Measurements from ENCODE around the gene MTF2. TPM values are rescaled to one million over a fixed set of nuclear protein-coding genes. Genes with fewer than 3 reads are reported as not detected.

The MTF2 gene
- total and polyA plus RNA-seq, 2 experiments from 2014 or later, result 82.1 to 133 TPM

DNA sequence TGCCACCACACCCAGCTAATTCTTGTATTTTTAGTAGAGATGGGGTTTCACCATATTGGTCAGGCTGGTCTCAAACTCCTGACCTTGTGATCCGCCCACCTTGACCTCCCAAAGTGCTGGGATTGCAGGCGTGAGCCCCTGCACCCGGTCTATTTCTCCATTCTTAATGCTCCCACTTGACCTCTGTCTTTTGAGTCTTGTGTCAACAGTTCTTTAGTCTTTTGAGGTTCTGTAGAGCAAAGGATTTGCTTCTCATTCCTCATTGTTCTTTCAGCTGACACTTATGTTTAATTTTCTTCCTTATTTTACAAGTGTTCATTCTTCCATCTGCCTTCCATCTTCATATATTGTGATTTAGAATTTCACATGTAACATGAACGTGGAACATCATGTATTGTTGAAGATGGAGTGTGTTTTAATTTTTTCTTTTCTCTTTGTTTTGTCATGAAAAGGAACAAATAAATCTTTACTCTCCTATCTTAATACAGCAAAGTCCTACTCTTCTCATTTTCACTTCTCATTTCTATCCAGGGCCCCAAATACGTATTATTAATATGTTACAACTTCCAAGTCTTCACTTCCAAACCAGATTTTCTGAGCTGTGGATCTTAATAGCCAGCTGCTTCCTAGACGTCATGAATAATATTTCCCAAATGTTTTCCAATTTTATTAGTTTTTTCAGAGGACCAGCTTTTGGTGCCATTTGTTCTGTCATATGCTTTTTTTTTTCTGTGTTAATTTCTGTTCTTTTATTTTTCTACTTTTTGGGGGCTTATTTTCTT, 16.9 kb downstream of the MTF2 start:
- Histone ChIP-seq H3K27me3 (ENCODE audit: insufficient read depth) (no peaks in the 10 kb centered on the region), H4K20me1 (replicated peaks; ENCODE audit: insufficient read depth) (peaks cover 85% of the 10 kb centered on the region), H3K4me3 (no peak overlapping the region), H3K9me2 (ENCODE audit: insufficient read depth) (no peaks in the 10 kb centered on the region), H3K4me1 (ENCODE audit: insufficient read depth) (peaks cover 58% of the 10 kb centered on the region), H3F3A (replicated peaks; ENCODE audit: low read depth) (no peaks in the 10 kb centered on the region), H3K4me2 (no peak overlapping the region), H3K27ac (ENCODE audit: low read depth) (no peak overlapping the region), H3K36me3 (ENCODE audit: insufficient read depth) (no peaks in the 10 kb centered on the region), H3K79me2 (replicated peaks; ENCODE audit: insufficient read depth) (peaks cover 100% of the 10 kb centered on the region), H2AFZ (no peak overlapping the region)
- H3K9me3 Mint-ChIP-seq, result no peaks in the 10 kb centered on the region; the same call in 2 of the 3 replicates
- H3K36me3 Mint-ChIP-seq (ENCODE audit: low read depth), result peaks cover 19% of the 10 kb centered on the region
- H3K27ac Mint-ChIP-seq, result no peak overlapping the region
- H3K27me3 Mint-ChIP-seq (ENCODE audit: insufficient read depth, low read depth, poor library complexity), result peaks cover 4% of the 10 kb centered on the region
- ATAC-seq (no peak), DNase-seq (ENCODE audit: low spot score) (no peak)
- peaks cover 59% of the 10 kb centered on the region for H3K4me1 Mint-ChIP-seq
- TF ChIP-seq, protein P1, sequence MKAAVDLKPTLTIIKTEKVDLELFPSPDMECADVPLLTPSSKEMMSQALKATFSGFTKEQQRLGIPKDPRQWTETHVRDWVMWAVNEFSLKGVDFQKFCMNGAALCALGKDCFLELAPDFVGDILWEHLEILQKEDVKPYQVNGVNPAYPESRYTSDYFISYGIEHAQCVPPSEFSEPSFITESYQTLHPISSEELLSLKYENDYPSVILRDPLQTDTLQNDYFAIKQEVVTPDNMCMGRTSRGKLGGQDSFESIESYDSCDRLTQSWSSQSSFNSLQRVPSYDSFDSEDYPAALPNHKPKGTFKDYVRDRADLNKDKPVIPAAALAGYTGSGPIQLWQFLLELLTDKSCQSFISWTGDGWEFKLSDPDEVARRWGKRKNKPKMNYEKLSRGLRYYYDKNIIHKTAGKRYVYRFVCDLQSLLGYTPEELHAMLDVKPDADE (IDR thresholded peaks at IDR 0.05), result no peak
- no peak for TF ChIP-seq EZH2 (IDR thresholded peaks at IDR 0.05; ENCODE audit: low read depth, unreplicated experiment)
- TF ChIP-seq JUNB (IDR thresholded peaks at IDR 0.05; ENCODE audit: unreplicated experiment), result no peak
- TF ChIP-seq ZNF331 (CRISPR knock-in tag; IDR thresholded peaks at IDR 0.05; ENCODE audit: low read depth), result no peak
- TF ChIP-seq EZH2phosphoT487 (IDR thresholded peaks at IDR 0.05; ENCODE audit: unreplicated experiment), result no peak
- TF ChIP-seq CREB1 (CRISPR knock-in tag; IDR thresholded peaks at IDR 0.05; ENCODE audit: low read depth), result no peak
- no peak for TF ChIP-seq STAT1 (IDR thresholded peaks at IDR 0.05; ENCODE audit: unreplicated experiment)
- TF ChIP-seq NANOG (IDR thresholded peaks at IDR 0.05; ENCODE audit: borderline replicate concordance), result no peak
- TF ChIP-seq, protein P2, sequence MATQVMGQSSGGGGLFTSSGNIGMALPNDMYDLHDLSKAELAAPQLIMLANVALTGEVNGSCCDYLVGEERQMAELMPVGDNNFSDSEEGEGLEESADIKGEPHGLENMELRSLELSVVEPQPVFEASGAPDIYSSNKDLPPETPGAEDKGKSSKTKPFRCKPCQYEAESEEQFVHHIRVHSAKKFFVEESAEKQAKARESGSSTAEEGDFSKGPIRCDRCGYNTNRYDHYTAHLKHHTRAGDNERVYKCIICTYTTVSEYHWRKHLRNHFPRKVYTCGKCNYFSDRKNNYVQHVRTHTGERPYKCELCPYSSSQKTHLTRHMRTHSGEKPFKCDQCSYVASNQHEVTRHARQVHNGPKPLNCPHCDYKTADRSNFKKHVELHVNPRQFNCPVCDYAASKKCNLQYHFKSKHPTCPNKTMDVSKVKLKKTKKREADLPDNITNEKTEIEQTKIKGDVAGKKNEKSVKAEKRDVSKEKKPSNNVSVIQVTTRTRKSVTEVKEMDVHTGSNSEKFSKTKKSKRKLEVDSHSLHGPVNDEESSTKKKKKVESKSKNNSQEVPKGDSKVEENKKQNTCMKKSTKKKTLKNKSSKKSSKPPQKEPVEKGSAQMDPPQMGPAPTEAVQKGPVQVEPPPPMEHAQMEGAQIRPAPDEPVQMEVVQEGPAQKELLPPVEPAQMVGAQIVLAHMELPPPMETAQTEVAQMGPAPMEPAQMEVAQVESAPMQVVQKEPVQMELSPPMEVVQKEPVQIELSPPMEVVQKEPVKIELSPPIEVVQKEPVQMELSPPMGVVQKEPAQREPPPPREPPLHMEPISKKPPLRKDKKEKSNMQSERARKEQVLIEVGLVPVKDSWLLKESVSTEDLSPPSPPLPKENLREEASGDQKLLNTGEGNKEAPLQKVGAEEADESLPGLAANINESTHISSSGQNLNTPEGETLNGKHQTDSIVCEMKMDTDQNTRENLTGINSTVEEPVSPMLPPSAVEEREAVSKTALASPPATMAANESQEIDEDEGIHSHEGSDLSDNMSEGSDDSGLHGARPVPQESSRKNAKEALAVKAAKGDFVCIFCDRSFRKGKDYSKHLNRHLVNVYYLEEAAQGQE (IDR thresholded peaks at IDR 0.05; ENCODE audit: unreplicated experiment), result no peak
- TF ChIP-seq, protein P3, sequence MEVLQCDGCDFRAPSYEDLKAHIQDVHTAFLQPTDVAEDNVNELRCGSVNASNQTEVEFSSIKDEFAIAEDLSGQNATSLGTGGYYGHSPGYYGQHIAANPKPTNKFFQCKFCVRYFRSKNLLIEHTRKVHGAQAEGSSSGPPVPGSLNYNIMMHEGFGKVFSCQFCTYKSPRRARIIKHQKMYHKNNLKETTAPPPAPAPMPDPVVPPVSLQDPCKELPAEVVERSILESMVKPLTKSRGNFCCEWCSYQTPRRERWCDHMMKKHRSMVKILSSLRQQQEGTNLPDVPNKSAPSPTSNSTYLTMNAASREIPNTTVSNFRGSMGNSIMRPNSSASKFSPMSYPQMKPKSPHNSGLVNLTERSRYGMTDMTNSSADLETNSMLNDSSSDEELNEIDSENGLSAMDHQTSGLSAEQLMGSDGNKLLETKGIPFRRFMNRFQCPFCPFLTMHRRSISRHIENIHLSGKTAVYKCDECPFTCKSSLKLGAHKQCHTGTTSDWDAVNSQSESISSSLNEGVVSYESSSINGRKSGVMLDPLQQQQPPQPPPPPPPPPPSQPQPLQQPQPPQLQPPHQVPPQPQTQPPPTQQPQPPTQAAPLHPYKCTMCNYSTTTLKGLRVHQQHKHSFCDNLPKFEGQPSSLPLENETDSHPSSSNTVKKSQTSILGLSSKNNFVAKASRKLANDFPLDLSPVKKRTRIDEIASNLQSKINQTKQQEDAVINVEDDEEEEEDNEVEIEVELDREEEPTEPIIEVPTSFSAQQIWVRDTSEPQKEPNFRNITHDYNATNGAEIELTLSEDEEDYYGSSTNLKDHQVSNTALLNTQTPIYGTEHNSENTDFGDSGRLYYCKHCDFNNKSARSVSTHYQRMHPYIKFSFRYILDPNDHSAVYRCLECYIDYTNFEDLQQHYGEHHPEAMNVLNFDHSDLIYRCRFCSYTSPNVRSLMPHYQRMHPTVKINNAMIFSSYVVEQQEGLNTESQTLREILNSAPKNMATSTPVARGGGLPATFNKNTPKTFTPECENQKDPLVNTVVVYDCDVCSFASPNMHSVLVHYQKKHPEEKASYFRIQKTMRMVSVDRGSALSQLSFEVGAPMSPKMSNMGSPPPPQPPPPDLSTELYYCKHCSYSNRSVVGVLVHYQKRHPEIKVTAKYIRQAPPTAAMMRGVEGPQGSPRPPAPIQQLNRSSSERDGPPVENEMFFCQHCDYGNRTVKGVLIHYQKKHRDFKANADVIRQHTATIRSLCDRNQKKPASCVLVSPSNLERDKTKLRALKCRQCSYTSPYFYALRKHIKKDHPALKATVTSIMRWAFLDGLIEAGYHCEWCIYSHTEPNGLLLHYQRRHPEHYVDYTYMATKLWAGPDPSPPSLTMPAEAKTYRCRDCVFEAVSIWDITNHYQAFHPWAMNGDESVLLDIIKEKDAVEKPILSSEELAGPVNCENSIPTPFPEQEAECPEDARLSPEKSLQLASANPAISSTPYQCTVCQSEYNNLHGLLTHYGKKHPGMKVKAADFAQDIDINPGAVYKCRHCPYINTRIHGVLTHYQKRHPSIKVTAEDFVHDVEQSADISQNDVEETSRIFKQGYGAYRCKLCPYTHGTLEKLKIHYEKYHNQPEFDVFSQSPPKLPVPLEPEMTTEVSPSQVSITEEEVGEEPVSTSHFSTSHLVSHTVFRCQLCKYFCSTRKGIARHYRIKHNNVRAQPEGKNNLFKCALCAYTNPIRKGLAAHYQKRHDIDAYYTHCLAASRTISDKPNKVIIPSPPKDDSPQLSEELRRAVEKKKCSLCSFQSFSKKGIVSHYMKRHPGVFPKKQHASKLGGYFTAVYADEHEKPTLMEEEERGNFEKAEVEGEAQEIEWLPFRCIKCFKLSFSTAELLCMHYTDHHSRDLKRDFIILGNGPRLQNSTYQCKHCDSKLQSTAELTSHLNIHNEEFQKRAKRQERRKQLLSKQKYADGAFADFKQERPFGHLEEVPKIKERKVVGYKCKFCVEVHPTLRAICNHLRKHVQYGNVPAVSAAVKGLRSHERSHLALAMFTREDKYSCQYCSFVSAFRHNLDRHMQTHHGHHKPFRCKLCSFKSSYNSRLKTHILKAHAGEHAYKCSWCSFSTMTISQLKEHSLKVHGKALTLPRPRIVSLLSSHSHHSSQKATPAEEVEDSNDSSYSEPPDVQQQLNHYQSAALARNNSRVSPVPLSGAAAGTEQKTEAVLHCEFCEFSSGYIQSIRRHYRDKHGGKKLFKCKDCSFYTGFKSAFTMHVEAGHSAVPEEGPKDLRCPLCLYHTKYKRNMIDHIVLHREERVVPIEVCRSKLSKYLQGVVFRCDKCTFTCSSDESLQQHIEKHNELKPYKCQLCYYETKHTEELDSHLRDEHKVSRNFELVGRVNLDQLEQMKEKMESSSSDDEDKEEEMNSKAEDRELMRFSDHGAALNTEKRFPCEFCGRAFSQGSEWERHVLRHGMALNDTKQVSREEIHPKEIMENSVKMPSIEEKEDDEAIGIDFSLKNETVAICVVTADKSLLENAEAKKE (CRISPR knock-in tag; IDR thresholded peaks at IDR 0.05), result no peak
- no peak overlapping the region; the same call in 2 of the 3 replicates for H3K4me3 Mint-ChIP-seq
